DOHH2 (cell line): ENCODE results near the gene TMEM181.
"Not testable (repeated sequence)": the region's sequence is repeated elsewhere in the genome, so short reads cannot be mapped to it uniquely, and the experiment has no call there.

Experiments used
- H3F3A ChIP-seq: fragments of 200-600 bp; sonication (generic), shearing (Covaris generic); 2 replicates; pipeline ENCODE4 v1.6.0; 2016; ENCODE audit warnings: antibody characterized with exemption, mild to moderate bottlenecking; ENCODE audit not compliant: control insufficient read depth, insufficient read depth
- H3K27ac ChIP-seq: fragments of 200-600 bp; sonication (generic); 2 replicates; pipeline ENCODE4 v1.5.1; 2014; ENCODE audit warnings: low read depth, mild to moderate bottlenecking, low read length, moderate library complexity
- H3K27me3 ChIP-seq: fragments of 200-600 bp; sonication (generic); 2 replicates; pipeline ENCODE4 v1.6.1; 2014; ENCODE audit warnings: mild to moderate bottlenecking, low read length, mixed read lengths; ENCODE audit not compliant: control insufficient read depth
- H3K36me3 ChIP-seq: fragments of 200-600 bp; sonication (generic); 2 replicates; pipeline ENCODE4 v1.6.1; 2014; ENCODE audit warnings: mild to moderate bottlenecking, low read length, moderate library complexity, mixed read lengths; ENCODE audit not compliant: control insufficient read depth
- H3K4me1 ChIP-seq: fragments of 200-600 bp; sonication (generic); 2 replicates; pipeline ENCODE4 v1.6.1; 2014; ENCODE audit warnings: mild to moderate bottlenecking, low read length, mixed read lengths; ENCODE audit not compliant: control insufficient read depth
- H3K4me2 ChIP-seq: fragments of 200-600 bp; sonication (generic); 2 replicates; pipeline ENCODE4 v1.6.0; 2014; ENCODE audit warnings: mild to moderate bottlenecking, low read length, moderate library complexity
- H3K4me3 ChIP-seq: fragments of 200-600 bp; sonication (generic); 2 replicates; pipeline ENCODE4 v1.5.1; 2014; ENCODE audit warnings: mild to moderate bottlenecking, low read length, mixed read lengths
- H3K79me2 ChIP-seq: fragments of 200-600 bp; sonication (generic); 2 replicates; pipeline ENCODE4 v1.6.1; 2014; ENCODE audit warnings: mild to moderate bottlenecking, low read length, mixed read lengths; ENCODE audit not compliant: control insufficient read depth
- H3K9me2 ChIP-seq: fragments of 200-600 bp; sonication (generic); replicated peaks from 2 replicates; pipeline ENCODE4 v1.6.1; 2014; ENCODE audit warnings: mild to moderate bottlenecking, low read length, mixed read lengths; ENCODE audit not compliant: control insufficient read depth
- H3K9me3 ChIP-seq: fragments of 200-600 bp; sonication (generic); 2 replicates; pipeline ENCODE4 v1.6.1; 2014; ENCODE audit warnings: antibody characterized with exemption, low read length, mixed read lengths; ENCODE audit not compliant: control insufficient read depth, insufficient read depth
- H4K20me1 ChIP-seq: fragments of 200-600 bp; sonication (generic); 2 replicates; pipeline ENCODE4 v1.6.0; 2014; ENCODE audit warnings: low read depth, mild to moderate bottlenecking, antibody characterized with exemption, low read length, moderate library complexity; ENCODE audit not compliant: control insufficient read depth, insufficient read depth
- EZH2phosphoT487 ChIP-seq: fragments of 200-600 bp; sonication (generic); IDR thresholded peaks from 2 replicates; pipeline ENCODE4 v1.6.1; 2017; ENCODE audit warnings: borderline replicate concordance, mild to moderate bottlenecking, antibody characterized with exemption, low read length, moderate library complexity, mixed read lengths
- TF ChIP-seq, protein P1 (sequence below): fragments of 200-600 bp; sonication (generic); IDR thresholded peaks from one replicate; pipeline ENCODE4 v1.5.1; 2014; ENCODE audit warnings: antibody characterized with exemption, mild to moderate bottlenecking, low read depth, low read length; ENCODE audit not compliant: poor library complexity, severe bottlenecking

The TMEM181 gene

DNA sequence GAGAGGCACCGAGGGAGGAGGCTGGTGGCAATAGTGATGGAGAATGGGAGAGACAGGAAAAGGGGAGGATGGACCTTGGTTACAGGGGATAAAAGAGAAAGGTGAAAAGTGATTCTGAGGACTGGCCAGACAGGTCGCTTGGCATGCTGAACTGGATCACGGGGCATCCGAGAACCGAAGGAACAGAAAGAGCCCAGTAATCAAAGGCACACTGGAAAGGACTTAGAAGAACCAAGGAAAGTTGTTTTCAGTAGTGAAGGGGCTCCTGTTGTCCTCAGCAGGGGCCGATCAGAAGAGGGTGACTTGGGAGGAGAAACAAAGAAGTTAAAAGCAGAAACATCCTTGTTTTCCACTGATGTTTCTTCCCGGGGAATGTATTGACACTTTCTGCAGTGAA, 108.8 kb downstream of the TMEM181 start:
- Histone ChIP-seq H3K79me2 (no peaks in the 10 kb centered on the region), H4K20me1 (no peaks in the 10 kb centered on the region), H3F3A (no peaks in the 10 kb centered on the region), H3K4me3 (no peak overlapping the region), H3K4me1 (0 out of 2 replicates have a peak, but pooled peaks cover 5% of the 10 kb centered on the region), H3K27ac (no peak overlapping the region), H3K27me3 (peaks cover 49% of the 10 kb centered on the region), H3K9me3 (no peaks in the 10 kb centered on the region), H3K9me2 (no peaks in the 10 kb centered on the region), H3K36me3 (no peaks in the 10 kb centered on the region), H3K4me2 (no peak overlapping the region)
- TF ChIP-seq, protein P1, sequence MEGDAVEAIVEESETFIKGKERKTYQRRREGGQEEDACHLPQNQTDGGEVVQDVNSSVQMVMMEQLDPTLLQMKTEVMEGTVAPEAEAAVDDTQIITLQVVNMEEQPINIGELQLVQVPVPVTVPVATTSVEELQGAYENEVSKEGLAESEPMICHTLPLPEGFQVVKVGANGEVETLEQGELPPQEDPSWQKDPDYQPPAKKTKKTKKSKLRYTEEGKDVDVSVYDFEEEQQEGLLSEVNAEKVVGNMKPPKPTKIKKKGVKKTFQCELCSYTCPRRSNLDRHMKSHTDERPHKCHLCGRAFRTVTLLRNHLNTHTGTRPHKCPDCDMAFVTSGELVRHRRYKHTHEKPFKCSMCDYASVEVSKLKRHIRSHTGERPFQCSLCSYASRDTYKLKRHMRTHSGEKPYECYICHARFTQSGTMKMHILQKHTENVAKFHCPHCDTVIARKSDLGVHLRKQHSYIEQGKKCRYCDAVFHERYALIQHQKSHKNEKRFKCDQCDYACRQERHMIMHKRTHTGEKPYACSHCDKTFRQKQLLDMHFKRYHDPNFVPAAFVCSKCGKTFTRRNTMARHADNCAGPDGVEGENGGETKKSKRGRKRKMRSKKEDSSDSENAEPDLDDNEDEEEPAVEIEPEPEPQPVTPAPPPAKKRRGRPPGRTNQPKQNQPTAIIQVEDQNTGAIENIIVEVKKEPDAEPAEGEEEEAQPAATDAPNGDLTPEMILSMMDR: no peak
- TF ChIP-seq EZH2phosphoT487: no peak

DNA sequence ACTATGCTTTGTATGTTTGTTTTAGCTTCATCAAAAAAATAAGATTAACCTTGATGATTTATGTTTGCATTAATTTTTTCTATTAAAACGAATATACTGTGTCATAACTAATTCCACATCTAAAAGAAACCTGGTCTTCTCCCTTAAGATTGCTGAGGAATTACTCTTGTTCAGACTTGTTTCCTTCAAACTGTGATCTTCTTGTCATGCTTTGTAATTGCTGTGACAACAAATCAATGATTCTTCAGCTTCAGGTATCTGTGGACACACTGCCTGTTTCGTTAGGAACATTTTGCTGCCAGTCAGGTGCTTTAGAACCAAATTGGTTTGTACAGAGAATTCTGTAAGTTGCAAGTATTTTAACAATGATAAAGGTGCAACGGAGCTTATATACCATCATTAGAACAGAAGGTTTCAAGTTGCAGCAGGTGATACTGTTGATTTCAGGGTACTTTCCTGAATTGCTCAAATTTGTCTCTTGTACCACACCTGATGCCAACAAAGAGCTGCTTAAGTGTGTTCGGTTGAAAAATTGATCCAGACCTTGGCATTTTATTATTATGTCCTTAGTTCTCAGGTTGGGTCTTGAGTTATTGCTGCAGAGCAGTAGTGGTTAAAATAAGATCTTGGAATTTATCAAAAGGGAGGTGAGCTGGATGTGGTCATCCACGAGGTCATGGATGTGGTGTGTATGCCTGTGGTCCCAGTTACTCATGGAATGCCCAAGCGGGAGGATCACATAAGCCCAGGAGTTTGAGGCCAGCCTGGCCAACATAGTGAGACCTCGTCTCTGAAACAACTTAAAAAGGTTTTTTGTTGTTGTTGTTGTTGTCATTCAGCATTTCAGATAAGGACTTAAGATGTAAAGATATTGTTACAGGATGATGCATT, 109.5 kb downstream of the TMEM181 start:
- Histone ChIP-seq H3K4me3 (no peak overlapping the region), H3F3A (no peaks in the 10 kb centered on the region), H3K4me1 (0 out of 2 replicates have a peak, but pooled peaks cover 5% of the 10 kb centered on the region), H3K4me2 (no peak overlapping the region), H3K79me2 (no peaks in the 10 kb centered on the region), H3K27ac (no peak overlapping the region), H3K9me3 (no peaks in the 10 kb centered on the region), H3K36me3 (no peaks in the 10 kb centered on the region), H3K9me2 (no peaks in the 10 kb centered on the region), H3K27me3 (peaks cover 48% of the 10 kb centered on the region), H4K20me1 (no peaks in the 10 kb centered on the region)
- no peak for TF ChIP-seq EZH2phosphoT487
- TF ChIP-seq, protein P1: no peak

DNA sequence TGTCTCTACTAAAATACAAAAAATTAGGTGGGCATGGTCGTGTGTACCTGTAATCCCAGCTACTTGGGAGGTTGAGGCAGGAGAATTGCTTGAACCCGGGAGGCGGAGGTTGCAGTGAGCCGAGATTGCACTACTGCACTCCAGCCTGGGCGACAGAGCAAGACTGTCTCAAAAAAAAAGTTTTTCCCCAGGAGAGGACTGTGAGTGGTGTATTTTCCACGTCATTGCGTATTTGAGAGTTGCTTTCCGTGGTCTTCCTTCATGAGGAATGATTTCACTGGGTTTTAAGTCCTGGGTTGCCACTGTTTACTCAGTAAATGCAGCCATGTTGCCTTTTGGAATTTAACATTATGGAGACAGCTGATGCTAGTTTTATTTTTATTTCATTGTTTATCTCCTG, 112.2 kb downstream of the TMEM181 start:
- not testable (repeated sequence) for H3K9me2 ChIP-seq, H3K27ac ChIP-seq, H3F3A ChIP-seq, H3K79me2 ChIP-seq, H3K4me3 ChIP-seq, H3K4me1 ChIP-seq, H3K36me3 ChIP-seq, H3K4me2 ChIP-seq, H3K9me3 ChIP-seq, H4K20me1 ChIP-seq
- peaks cover 24% of the 10 kb centered on the region for H3K27me3 ChIP-seq

DNA sequence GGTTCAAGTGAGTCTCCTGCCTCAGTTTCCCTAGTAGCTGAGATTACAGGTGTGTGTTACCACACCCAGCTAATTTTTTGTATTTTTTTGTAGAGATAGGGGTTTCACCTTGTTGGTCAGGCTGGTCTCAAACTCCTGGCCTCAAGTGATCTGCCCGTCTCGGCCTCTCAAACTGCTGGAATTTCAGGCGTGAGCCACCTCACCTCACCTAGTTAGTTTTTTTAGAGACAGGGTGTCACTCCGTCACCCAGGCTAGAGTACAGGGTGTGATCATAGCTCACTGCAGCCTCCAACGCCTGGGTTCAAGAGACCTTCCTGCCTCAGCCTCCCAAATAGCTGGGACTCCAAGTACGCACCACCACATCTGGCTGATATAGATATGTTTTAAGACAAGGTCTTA, 112.8 kb downstream of the TMEM181 start:
- H3K27ac ChIP-seq: no peak overlapping the region
- H3K27me3 ChIP-seq: peaks cover 18% of the 10 kb centered on the region
- no peak overlapping the region for H3K4me3 ChIP-seq
- no peak overlapping the region for H3K4me2 ChIP-seq
- H4K20me1 ChIP-seq: no peaks in the 10 kb centered on the region
- TF ChIP-seq, protein P1: no peak
- no peak for TF ChIP-seq EZH2phosphoT487
- no peaks in the 10 kb centered on the region for H3K9me2 ChIP-seq
- H3K9me3 ChIP-seq: no peaks in the 10 kb centered on the region
- no peaks in the 10 kb centered on the region for H3F3A ChIP-seq
- no peaks in the 10 kb centered on the region for H3K36me3 ChIP-seq
- 0 out of 2 replicates have a peak, but pooled peaks cover under 1% of the 10 kb centered on the region for H3K4me1 ChIP-seq
- H3K79me2 ChIP-seq: no peaks in the 10 kb centered on the region
